SK-N-SH (cell line): ENCODE measurements around the gene OR2AG2. TPM values are rescaled to one million over a fixed set of nuclear protein-coding genes. Genes with fewer than 3 reads are reported as not detected.

Source experiments
- CTCF ChIA-PET: fragments of 300-600, 350-600 bp; formaldehyde crosslinking; extraction: SDS; loops from one replicate; lab custom pipeline; 2021; lab: Yijun Ruan, JAX
- POLR2A ChIA-PET: fragments of 350-600 bp; sonication (Branson Sonifier 250); formaldehyde crosslinking; extraction: SDS; loops from one replicate; lab custom pipeline; 2020; ENCODE audit warnings: antibody characterized with exemption, inconsistent platforms; lab: Yijun Ruan, JAX
- DNase-seq: peaks from one replicate; pipeline ENCODE4 v3.0.0; 2012
- H2AFZ ChIP-seq: fragments of 200-600 bp; sonication (generic); 2 replicates; pipeline ENCODE4 v1.8.1; 2016; ENCODE audit warnings: antibody characterized with exemption, mild to moderate bottlenecking, low read depth
- H3F3A ChIP-seq: fragments of 200-600 bp; sonication (generic); replicated peaks from 2 replicates; pipeline ENCODE3; 2016; ENCODE audit warnings: antibody characterized with exemption, mild to moderate bottlenecking; ENCODE audit not compliant: insufficient read depth
- H3K27ac ChIP-seq, 2 experiments: fragments of 200-500 bp in 1 of 2; fragments of 200-600 bp in 1 of 2; sonication (Bioruptor generic) in 1 of 2; sonication (generic), shearing (Covaris generic) in 1 of 2; 2 replicates each; pipeline versions ENCODE4 v1.5.1 to v1.6.1; 2014 to 2016; ENCODE audit warnings: low read depth in 2 of 2, inconsistent platforms in 1 of 2, low read length in 1 of 2, mild to moderate bottlenecking in 1 of 2, mixed read lengths in 1 of 2
- H3K27me3 ChIP-seq: fragments of 200-600 bp; sonication (generic), shearing (Covaris generic); 2 replicates; pipeline ENCODE4 v1.6.1; 2016; ENCODE audit warnings: mixed run types; ENCODE audit not compliant: insufficient read depth
- H3K36me3 ChIP-seq, 2 experiments: fragments of 200-500 bp in 1 of 2; fragments of 200-600 bp in 1 of 2; sonication (Bioruptor generic) in 1 of 2; sonication (generic) in 1 of 2; replicated peaks in 1 of 2; 2 replicates each; pipeline versions ENCODE3 to v1.5.1; 2014 to 2016; ENCODE audit warnings: low read length in 1 of 2, mild to moderate bottlenecking in 1 of 2; ENCODE audit not compliant: insufficient read depth in 2 of 2, control insufficient read depth in 1 of 2
- H3K4me1 ChIP-seq, 2 experiments: fragments of 200-500 bp in 1 of 2; fragments of 200-600 bp in 1 of 2; sonication (Bioruptor generic) in 1 of 2; sonication (generic), shearing (Covaris generic) in 1 of 2; 2 replicates each; pipeline versions ENCODE4 v1.5.1 to v1.6.1; 2014 to 2016; ENCODE audit warnings: low read depth in 1 of 2, low read length in 1 of 2, mixed run types in 1 of 2; ENCODE audit not compliant: insufficient read depth in 2 of 2, control insufficient read depth in 1 of 2
- H3K4me2 ChIP-seq: fragments of 200-600 bp; sonication (generic), shearing (Covaris generic); 2 replicates; pipeline ENCODE4 v1.6.1; 2017; ENCODE audit warnings: mixed run types
- H3K4me3 ChIP-seq, 2 experiments: fragments of 200-500 bp in 1 of 2; fragments of 200-600 bp in 1 of 2; sonication (Bioruptor generic) in 1 of 2; sonication (generic), shearing (Covaris generic) in 1 of 2; 2 replicates each; pipeline versions ENCODE4 v1.5.1 to v1.8.1; 2014 to 2016; ENCODE audit warnings: low read depth in 2 of 2, inconsistent platforms in 1 of 2, low read length in 1 of 2, mild to moderate bottlenecking in 1 of 2, mixed read lengths in 1 of 2, moderate library complexity in 1 of 2
- H3K79me2 ChIP-seq: fragments of 200-600 bp; sonication (generic); 2 replicates; pipeline ENCODE4 v1.8.1; 2017; ENCODE audit warnings: mild to moderate bottlenecking; ENCODE audit not compliant: insufficient read depth
- H3K9ac ChIP-seq: fragments of 200-600 bp; sonication (generic); 2 replicates; pipeline ENCODE4 v1.6.1; 2017; ENCODE audit warnings: mixed run types
- H3K9me2 ChIP-seq: fragments of 200-600 bp; sonication (generic); 2 replicates; pipeline ENCODE4 v1.6.1; 2017; ENCODE audit warnings: mixed run types
- H3K9me3 ChIP-seq: fragments of 200-600 bp; sonication (generic); 2 replicates; pipeline ENCODE4 v1.6.1; 2017; ENCODE audit warnings: mixed run types, mild to moderate bottlenecking, moderate library complexity
- H4K20me1 ChIP-seq: fragments of 200-600 bp; sonication (generic); 2 replicates; pipeline ENCODE4 v1.6.1; 2017; ENCODE audit warnings: mild to moderate bottlenecking, mixed run types; ENCODE audit not compliant: insufficient read depth
- CHD2 ChIP-seq: fragments of 150-350 bp; IDR thresholded peaks from 2 replicates; pipeline ENCODE4 v1.6.1; 2018; ENCODE audit warnings: low read length; ENCODE audit not compliant: partially characterized antibody
- ELF1 ChIP-seq: IDR thresholded peaks from 2 replicates; pipeline ENCODE4 v1.4.0; 2012
- EZH2phosphoT487 ChIP-seq: fragments of 200-600 bp; sonication (generic); IDR thresholded peaks from 2 replicates; pipeline ENCODE4 v1.6.1; 2017; ENCODE audit warnings: low read depth, mixed run types, mild to moderate bottlenecking, antibody characterized with exemption, moderate library complexity, borderline replicate concordance
- FOSL2 ChIP-seq: IDR thresholded peaks from 2 replicates; pipeline ENCODE4 v1.4.0; 2012; ENCODE audit warnings: low read depth, mild to moderate bottlenecking, moderate library complexity, borderline replicate concordance
- GABPA ChIP-seq: IDR thresholded peaks from 2 replicates; pipeline ENCODE4 v1.4.0; 2012; ENCODE audit warnings: low read depth, mild to moderate bottlenecking
- GATA2 ChIP-seq: sonication (generic); formaldehyde crosslinking; IDR thresholded peaks from 2 replicates; pipeline ENCODE4 v1.5.0; 2020; ENCODE audit warnings: mild to moderate bottlenecking, missing genetic modification reagents
- IRF3 ChIP-seq: fragments of 150-350 bp; IDR thresholded peaks from 2 replicates; pipeline ENCODE4 v1.6.1; 2016; ENCODE audit warnings: mild to moderate bottlenecking, low read depth, low read length
- MAX ChIP-seq: IDR thresholded peaks from 2 replicates; pipeline ENCODE4 v1.4.0; 2012; ENCODE audit warnings: low read depth
- POLR2AphosphoS5 ChIP-seq: IDR thresholded peaks from 2 replicates; pipeline ENCODE4 v1.6.1; 2012; ENCODE audit warnings: low read depth, low read length
- RAD21 ChIP-seq: IDR thresholded peaks from 2 replicates; pipeline ENCODE4 v1.6.1; 2012; ENCODE audit warnings: mild to moderate bottlenecking, low read length
- RCOR1 ChIP-seq: fragments of 150-350 bp; IDR thresholded peaks from 2 replicates; pipeline ENCODE4 v1.6.1; 2017; ENCODE audit warnings: antibody characterized with exemption, low read length
- RFX5 ChIP-seq: IDR thresholded peaks from 2 replicates; pipeline ENCODE4 v1.6.1; 2012; ENCODE audit warnings: mild to moderate bottlenecking, improper control_type of control experiment, low read length
- RXRA ChIP-seq: IDR thresholded peaks from 2 replicates; pipeline ENCODE4 v1.4.0; 2012; ENCODE audit warnings: low read depth, mild to moderate bottlenecking, borderline replicate concordance
- SIN3A ChIP-seq: IDR thresholded peaks from 2 replicates; pipeline ENCODE4 v1.6.1; 2012; ENCODE audit warnings: low read depth, mild to moderate bottlenecking, low read length, moderate library complexity, borderline replicate concordance
- TAF1 ChIP-seq: IDR thresholded peaks from 2 replicates; pipeline ENCODE4 v1.6.1; 2012; ENCODE audit warnings: low read depth, mild to moderate bottlenecking, low read length, moderate library complexity, borderline replicate concordance
- TCF12 ChIP-seq: IDR thresholded peaks from 2 replicates; pipeline ENCODE4 v1.4.0; 2012
- USF1 ChIP-seq: IDR thresholded peaks from 2 replicates; pipeline ENCODE4 v1.4.0; 2012; ENCODE audit warnings: low read depth, borderline replicate concordance
- USF2 ChIP-seq: fragments of 150-350 bp; IDR thresholded peaks from 2 replicates; pipeline ENCODE4 v1.6.1; 2017; ENCODE audit warnings: antibody characterized with exemption, low read length, low read depth, borderline replicate concordance
- YY1 ChIP-seq: IDR thresholded peaks from 2 replicates; pipeline ENCODE4 v1.4.0; 2012; ENCODE audit warnings: low read depth, mild to moderate bottlenecking
- ZBTB33 ChIP-seq: IDR thresholded peaks from 2 replicates; pipeline ENCODE4 v1.4.0; 2012; ENCODE audit warnings: low read depth, borderline replicate concordance
- WGBS: methylation state at CpG from one replicate; pipeline ENCODE4 v1.1.6; 2017; ENCODE audit warnings: low lambda C conversion rate; 5-methylcytosine and 5-hydroxymethylcytosine counted together
- polyA plus RNA-seq, 3 experiments: library from polyadenylated mRNA; depleted of rRNA; stranded (reverse); fragments of >200 nt; gene quantifications; 2 replicates each; pipeline ENCODE4 v1.2.3, GENCODE V29; 2012

Gene OR2AG2
- polyA plus RNA-seq, 1 of the 3 experiments (the other 2 are of a cell fraction): not detected

- H3K4me2 ChIP-seq: no peak overlapping the region
- ChIA-PET CTCF (interaction anchor here (2.0 kb wide), 1 partner anchor 17 kb away, joined by 9 read pairs; no protein-coding TSS in a partner anchor), POLR2A (no interaction called here)
- H3F3A ChIP-seq: no peaks in the 10 kb centered on the region
- no peak for DNase-seq
- no peaks in the 10 kb centered on the region; the same call in 1 of the 2 replicates for H3K27me3 ChIP-seq
- TF ChIP-seq RXRA (no peak), RAD21 (no peak), MAX (no peak), POLR2AphosphoS5 (no peak), RCOR1 (no peak), YY1 (no peak), SIN3A (no peak), CHD2 (no peak), USF2 (no peak), TAF1 (no peak), EZH2phosphoT487 (no peak), USF1 (no peak), ZBTB33 (no peak), RFX5 (no peak), TCF12 (no peak), GABPA (no peak), ELF1 (no peak), IRF3 (no peak), FOSL2 (no peak), GATA2 (CRISPR knock-in tag) (no peak)
- no peak overlapping the region for H3K9ac ChIP-seq
- H4K20me1 ChIP-seq: no peaks in the 10 kb centered on the region
- 6% methylated on average over 4 of the region's 4 CpGs for WGBS
- H3K9me3 ChIP-seq: no peaks in the 10 kb centered on the region
- no peaks in the 10 kb centered on the region for H3K36me3 ChIP-seq
- no peak overlapping the region for H2AFZ ChIP-seq
- H3K27ac ChIP-seq: no peak overlapping the region
- H3K4me3 ChIP-seq: no peak overlapping the region
- H3K9me2 ChIP-seq: no peaks in the 10 kb centered on the region
- no peaks in the 10 kb centered on the region for H3K79me2 ChIP-seq
- no peaks in the 10 kb centered on the region for H3K4me1 ChIP-seq
Observed at GRCh38 chr11:6794639-6795038, 22.9 kb upstream of the OR2AG2 start.
